Type B pancreatic cell (in vitro differentiated cells): ENCODE results near the gene OR3A2. TPM values are rescaled to one million over a fixed set of nuclear protein-coding genes. Genes with fewer than 3 reads are reported as not detected.
"Not testable (repeated sequence)": the region's sequence is repeated elsewhere in the genome, so short reads cannot be mapped to it uniquely, and the experiment has no call there.

Experiments
- DNase-seq: peaks from one replicate; pipeline ENCODE4 v3.0.0; 2021; ENCODE audit warnings: mixed read lengths; ENCODE audit not compliant: unreplicated experiment; ENCODE audit errors: extremely low spot score
- H3K27ac Mint-ChIP-seq: 2 replicates; pipeline ENCODE4 v1.8.0; 2021; ENCODE audit warnings: mild to moderate bottlenecking, mixed read lengths
- H3K27me3 Mint-ChIP-seq: 2 replicates; pipeline ENCODE4 v1.8.0; 2021; ENCODE audit warnings: mixed read lengths
- H3K36me3 Mint-ChIP-seq: 2 replicates; pipeline ENCODE4 v1.8.0; 2021; ENCODE audit warnings: mixed read lengths
- H3K4me1 Mint-ChIP-seq: one replicate; pipeline ENCODE4 v1.8.0; 2021; ENCODE audit warnings: mixed read lengths; ENCODE audit not compliant: unreplicated experiment
- H3K4me3 Mint-ChIP-seq: 2 replicates; pipeline ENCODE4 v1.8.0; 2021; ENCODE audit warnings: mild to moderate bottlenecking, mixed read lengths
- H3K9me3 Mint-ChIP-seq: 2 replicates; pipeline ENCODE4 v1.8.0; 2021; ENCODE audit warnings: mixed read lengths
- total RNA-seq: library from RNA; stranded (reverse); gene quantifications from 2 replicates; pipeline ENCODE4 v1.2.1, GENCODE V29; 2021; ENCODE audit warnings: low replicate concordance
- TF ChIP-seq, protein P1 (sequence below): fragments of 200-600 bp; sonication (generic); conservative IDR thresholded peaks from 2 replicates; pipeline ENCODE4 v1.5.0; 2021; ENCODE audit warnings: antibody characterized with exemption, mild to moderate bottlenecking

The OR3A2 gene
- total RNA-seq, 1 donor from 2014 or later, result not detected

DNA sequence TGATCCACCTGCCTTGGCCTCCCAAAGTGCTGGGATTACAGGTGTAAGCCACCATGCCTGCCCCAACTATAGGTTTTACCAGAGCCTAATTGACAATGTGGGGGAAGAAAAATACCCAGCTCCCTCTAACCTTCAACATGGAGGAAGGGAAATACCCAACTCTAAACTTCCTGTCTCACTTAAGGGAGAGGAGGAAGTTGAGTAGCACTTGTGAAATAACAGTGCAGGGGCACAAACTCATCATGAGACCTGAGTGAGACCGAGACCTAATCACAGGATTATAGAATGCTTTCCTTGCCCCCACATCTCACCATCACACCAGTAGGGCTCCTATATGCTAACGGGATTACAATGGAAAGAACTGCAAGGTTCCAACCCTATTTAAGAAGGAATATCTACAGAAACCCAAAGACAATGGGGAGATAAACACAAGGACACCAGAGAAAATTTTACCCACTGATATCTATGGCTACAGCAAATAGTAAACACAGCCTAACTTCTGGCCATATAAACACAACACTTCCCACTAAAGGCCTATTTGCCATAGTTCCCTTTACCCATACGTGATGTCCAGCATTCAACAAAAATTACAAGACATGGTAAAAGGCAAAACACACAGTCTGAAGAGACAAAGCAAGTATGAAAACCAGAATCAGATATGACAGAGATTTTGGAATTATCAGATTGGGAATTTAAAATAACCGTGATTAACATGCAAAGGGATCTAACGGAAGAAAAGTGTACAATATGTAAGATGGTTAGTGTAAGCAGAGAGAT, 114.8 kb downstream of the OR3A2 start:
- TF ChIP-seq, protein P1, sequence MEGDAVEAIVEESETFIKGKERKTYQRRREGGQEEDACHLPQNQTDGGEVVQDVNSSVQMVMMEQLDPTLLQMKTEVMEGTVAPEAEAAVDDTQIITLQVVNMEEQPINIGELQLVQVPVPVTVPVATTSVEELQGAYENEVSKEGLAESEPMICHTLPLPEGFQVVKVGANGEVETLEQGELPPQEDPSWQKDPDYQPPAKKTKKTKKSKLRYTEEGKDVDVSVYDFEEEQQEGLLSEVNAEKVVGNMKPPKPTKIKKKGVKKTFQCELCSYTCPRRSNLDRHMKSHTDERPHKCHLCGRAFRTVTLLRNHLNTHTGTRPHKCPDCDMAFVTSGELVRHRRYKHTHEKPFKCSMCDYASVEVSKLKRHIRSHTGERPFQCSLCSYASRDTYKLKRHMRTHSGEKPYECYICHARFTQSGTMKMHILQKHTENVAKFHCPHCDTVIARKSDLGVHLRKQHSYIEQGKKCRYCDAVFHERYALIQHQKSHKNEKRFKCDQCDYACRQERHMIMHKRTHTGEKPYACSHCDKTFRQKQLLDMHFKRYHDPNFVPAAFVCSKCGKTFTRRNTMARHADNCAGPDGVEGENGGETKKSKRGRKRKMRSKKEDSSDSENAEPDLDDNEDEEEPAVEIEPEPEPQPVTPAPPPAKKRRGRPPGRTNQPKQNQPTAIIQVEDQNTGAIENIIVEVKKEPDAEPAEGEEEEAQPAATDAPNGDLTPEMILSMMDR, result no peak
- no peak overlapping the region for H3K27ac Mint-ChIP-seq
- H3K36me3 Mint-ChIP-seq, result no peaks in the 10 kb centered on the region
- H3K9me3 Mint-ChIP-seq, result peaks cover 5% of the 10 kb centered on the region
- no peak overlapping the region for H3K4me3 Mint-ChIP-seq
- no peaks in the 10 kb centered on the region for H3K4me1 Mint-ChIP-seq
- DNase-seq, result no peak
- no peaks in the 10 kb centered on the region for H3K27me3 Mint-ChIP-seq

DNA sequence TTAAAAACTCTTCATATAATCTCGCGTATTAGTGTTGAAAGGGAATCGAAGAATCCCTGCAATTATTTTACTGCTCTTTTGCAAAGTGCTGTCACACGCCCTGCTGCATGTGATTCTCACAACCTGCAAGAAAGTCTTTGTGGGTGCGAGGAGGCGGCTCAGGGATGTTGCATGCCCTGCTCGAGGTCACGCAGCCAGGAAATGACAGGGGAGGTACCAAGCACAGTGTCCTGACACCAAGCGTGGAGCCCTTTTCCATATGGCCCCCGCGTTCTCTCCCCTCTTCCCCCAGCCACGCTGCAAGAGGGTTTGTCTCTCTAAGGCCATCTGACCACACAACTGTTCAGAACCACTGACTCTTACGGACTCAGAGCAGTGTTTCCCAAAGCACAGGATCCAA, 125.5 kb downstream of the OR3A2 start:
- TF ChIP-seq, protein P1, result no peak
- Mint-ChIP-seq H3K27me3 (peaks cover 2% of the 10 kb centered on the region), H3K36me3 (no peaks in the 10 kb centered on the region), H3K9me3 (peaks cover 8% of the 10 kb centered on the region), H3K4me3 (no peak overlapping the region), H3K4me1 (no peaks in the 10 kb centered on the region), H3K27ac (no peak overlapping the region)
- no peak for DNase-seq

DNA sequence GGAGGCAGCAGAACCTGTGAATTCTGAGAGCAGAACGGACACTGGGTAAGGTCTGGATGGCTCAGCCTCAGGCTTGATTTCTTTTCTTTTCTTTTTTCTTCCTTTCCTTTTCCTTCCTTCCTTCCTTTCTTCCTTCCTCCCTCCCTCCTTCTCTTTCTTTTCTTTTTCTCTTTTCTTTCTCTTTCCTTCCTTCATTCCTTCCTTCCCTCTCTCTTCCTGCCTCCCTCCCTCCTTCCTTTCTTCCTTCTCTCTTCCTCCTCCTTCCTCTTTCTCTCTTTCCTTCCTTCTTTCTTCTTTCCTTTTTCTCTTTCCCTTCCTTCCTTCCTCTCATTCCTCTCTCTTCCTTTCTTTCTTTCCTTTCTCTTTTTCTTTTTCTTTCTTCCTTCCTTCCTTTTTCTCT, 125.9 kb downstream of the OR3A2 start:
- Mint-ChIP-seq H3K9me3 (peaks cover 8% of the 10 kb centered on the region), H3K27me3 (peaks cover 2% of the 10 kb centered on the region), H3K4me3 (no peak overlapping the region), H3K36me3 (no peaks in the 10 kb centered on the region), H3K27ac (no peak overlapping the region), H3K4me1 (no peaks in the 10 kb centered on the region)
- TF ChIP-seq, protein P1, result no peak
- DNase-seq, result no peak

DNA sequence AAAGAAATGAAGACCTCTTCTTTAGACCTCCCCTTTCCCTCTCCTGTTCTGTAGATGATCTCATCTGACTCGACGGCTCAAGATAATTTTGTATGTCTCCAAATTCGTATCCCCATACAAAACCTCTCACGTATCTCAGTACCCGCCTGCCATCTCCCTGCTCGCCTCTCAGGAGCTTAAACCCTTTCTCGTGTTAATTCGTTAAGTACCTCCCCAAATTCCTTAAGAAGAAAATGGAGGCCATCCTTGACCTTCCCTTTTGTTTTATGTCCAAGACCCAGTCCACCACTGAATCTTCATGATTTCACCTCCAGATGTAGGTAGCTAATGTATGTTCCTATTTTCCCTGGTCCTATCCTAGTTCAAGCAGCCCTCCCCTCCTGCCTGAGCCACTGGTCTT, 129.5 kb downstream of the OR3A2 start:
- H3K4me1 Mint-ChIP-seq, result no peaks in the 10 kb centered on the region
- DNase-seq, result no peak
- TF ChIP-seq, protein P1, result no peak
- no peak overlapping the region for H3K27ac Mint-ChIP-seq
- no peaks in the 10 kb centered on the region for H3K36me3 Mint-ChIP-seq
- H3K9me3 Mint-ChIP-seq, result peaks cover 8% of the 10 kb centered on the region
- no peak overlapping the region for H3K4me3 Mint-ChIP-seq
- no peaks in the 10 kb centered on the region for H3K27me3 Mint-ChIP-seq

DNA sequence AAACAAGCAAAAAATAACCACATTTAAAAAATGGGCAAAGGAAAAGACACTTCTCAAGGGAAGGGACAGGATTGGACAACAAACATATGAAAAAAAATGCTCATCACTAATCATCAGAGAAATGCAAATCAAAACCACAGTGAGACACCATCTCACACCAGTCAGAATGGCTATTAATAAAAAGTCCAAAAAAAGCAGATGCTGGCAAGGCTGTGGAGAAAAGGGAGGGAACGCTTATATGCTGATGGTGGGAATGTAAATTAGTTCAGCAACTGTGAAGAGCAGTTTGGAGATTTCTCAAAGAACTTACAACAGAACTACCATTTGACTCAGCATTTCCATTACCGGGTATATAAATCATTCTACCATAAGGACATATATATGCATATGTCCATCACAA, 137.1 kb downstream of the OR3A2 start:
- H3K4me3 Mint-ChIP-seq, H3K27me3 Mint-ChIP-seq, H3K4me1 Mint-ChIP-seq, H3K36me3 Mint-ChIP-seq, H3K9me3 Mint-ChIP-seq, DNase-seq, H3K27ac Mint-ChIP-seq: not testable (repeated sequence)

DNA sequence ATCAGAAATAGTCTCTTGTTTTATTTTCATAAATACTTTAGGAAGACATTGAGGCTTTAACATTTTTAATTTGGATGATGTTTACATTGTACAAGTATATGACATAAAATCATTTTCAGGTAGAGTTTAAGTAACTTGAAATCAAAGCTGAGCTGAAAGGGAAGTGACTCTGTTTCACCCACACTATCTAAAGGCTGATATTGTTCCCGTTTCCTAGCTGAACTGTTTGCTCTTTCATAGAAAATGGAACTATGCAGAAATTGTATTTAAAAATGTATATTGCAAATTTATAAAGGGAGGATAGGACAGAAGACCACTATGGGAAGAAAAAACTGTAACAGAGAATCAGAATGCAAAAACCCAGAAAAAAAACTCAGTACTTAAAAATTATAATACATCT, 141.3 kb downstream of the OR3A2 start:
- H3K4me3 Mint-ChIP-seq, H3K36me3 Mint-ChIP-seq, H3K9me3 Mint-ChIP-seq, H3K4me1 Mint-ChIP-seq, H3K27ac Mint-ChIP-seq, H3K27me3 Mint-ChIP-seq, DNase-seq: not testable (repeated sequence)

DNA sequence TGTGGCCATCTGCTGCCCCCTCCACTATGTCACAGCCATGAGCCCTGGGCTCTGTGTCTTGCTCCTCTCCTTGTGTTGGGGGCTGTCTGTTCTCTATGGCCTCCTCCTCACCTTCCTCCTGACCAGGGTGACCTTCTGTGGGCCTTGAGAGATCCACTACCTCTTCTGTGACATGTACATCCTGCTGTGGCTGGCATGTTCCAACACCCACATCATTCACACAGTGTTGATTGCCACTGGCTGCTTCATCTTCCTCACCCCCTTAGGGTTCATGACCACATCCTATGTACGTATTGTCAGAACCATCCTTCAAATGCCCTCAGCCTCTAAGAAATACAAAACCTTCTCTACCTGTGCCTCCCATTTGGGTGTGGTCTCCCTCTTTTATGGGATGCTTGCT, 145.1 kb downstream of the OR3A2 start:
- not testable (repeated sequence) for H3K27ac Mint-ChIP-seq, H3K27me3 Mint-ChIP-seq, H3K4me3 Mint-ChIP-seq, H3K4me1 Mint-ChIP-seq, H3K9me3 Mint-ChIP-seq, DNase-seq, H3K36me3 Mint-ChIP-seq

DNA sequence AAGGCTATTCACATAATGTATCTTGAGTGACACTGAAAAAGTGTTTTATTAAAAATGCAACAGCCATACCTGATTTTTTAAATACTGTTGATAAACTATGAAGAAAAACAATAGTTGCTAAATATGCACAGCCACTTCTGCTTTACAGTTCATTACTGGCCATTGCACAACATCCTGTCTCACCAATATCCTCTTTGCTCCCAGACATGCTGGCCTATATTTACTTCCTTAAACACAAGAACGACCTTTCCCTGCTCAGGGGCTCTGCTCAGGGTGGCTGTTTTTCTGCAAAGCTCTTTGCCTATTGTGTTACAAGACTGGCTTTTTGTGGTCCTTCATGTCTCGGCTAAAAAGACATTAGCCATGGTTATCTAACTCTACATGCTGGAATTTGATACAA, 147.4 kb downstream of the OR3A2 start:
- not testable (repeated sequence) for H3K27me3 Mint-ChIP-seq, H3K27ac Mint-ChIP-seq, H3K36me3 Mint-ChIP-seq, H3K9me3 Mint-ChIP-seq, H3K4me1 Mint-ChIP-seq, H3K4me3 Mint-ChIP-seq, DNase-seq

DNA sequence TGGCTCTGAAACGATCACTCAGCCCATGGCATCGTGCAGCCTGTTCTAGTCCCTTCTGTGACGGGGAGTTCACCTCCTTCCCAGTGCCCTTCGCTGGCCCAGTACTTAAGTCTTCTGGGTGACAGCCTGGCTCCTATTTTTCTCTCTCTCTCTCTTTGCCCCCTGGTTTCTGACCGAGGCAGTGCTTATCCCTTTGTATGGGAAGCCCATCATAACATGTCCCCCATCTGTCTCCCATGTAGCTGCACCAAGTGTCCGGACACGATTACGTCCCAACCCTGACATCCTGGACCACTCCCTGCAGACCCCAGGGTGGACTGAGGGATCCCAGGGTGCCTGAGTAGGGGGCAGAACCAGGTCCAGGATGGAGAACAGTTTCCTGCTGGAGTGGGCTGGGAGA, 153.8 kb downstream of the OR3A2 start:
- H3K27ac Mint-ChIP-seq, H3K9me3 Mint-ChIP-seq, DNase-seq, H3K4me1 Mint-ChIP-seq, H3K4me3 Mint-ChIP-seq, H3K27me3 Mint-ChIP-seq, H3K36me3 Mint-ChIP-seq: not testable (repeated sequence)
